A549 treated with Mapracorat at 1 μM for 4 hours (cell line): ENCODE results near the gene OSCAR. TPM values are rescaled to one million over a fixed set of nuclear protein-coding genes. Genes with fewer than 3 reads are reported as not detected.

ENCODE experiments used
- total RNA-seq: library from RNA; stranded (reverse); fragments of 200-300 nt; extraction: Qiagen RNA extraction; gene quantifications from 5 replicates; pipeline ENCODE4 v1.2.3, GENCODE V29; 2022

OSCAR gene
- total RNA-seq = 0.22 to 0.33 TPM (median 0.30 TPM) in 5 replicates

DNA sequence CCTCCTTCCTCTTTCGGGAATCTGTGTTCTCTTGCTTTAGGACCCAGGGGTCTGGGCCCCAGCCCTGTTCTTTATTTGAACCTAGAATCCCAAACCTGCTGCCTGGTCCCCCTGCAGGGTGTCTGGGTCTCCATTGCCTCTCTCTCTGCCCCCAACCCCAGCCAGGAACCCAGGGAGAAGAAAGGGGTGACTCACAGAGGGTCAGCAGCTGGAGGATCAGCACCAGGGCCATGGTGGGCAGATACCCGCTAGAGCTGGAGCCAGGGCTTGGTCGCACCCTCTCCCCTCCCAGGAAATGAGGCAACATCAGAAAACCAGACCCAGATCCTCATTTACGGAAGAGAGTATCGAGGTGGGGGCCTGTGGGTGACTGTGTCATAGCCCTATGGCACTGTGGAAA is at the start of gene OSCAR:
TSS of gene OSCAR (minus strand) at position 243 of the 400 bp plus-strand sequence. CDS start at position 232, 11 bp downstream.

GRCh38 chr19:54137699-54138488 is 37.3 kb upstream of the OSCAR start, which contains the start of gene CNOT3:
Gene CNOT3 (plus strand): TSS chr19:54137762. CDS start chr19:54142979, 5,217 bp downstream.

DNA sequence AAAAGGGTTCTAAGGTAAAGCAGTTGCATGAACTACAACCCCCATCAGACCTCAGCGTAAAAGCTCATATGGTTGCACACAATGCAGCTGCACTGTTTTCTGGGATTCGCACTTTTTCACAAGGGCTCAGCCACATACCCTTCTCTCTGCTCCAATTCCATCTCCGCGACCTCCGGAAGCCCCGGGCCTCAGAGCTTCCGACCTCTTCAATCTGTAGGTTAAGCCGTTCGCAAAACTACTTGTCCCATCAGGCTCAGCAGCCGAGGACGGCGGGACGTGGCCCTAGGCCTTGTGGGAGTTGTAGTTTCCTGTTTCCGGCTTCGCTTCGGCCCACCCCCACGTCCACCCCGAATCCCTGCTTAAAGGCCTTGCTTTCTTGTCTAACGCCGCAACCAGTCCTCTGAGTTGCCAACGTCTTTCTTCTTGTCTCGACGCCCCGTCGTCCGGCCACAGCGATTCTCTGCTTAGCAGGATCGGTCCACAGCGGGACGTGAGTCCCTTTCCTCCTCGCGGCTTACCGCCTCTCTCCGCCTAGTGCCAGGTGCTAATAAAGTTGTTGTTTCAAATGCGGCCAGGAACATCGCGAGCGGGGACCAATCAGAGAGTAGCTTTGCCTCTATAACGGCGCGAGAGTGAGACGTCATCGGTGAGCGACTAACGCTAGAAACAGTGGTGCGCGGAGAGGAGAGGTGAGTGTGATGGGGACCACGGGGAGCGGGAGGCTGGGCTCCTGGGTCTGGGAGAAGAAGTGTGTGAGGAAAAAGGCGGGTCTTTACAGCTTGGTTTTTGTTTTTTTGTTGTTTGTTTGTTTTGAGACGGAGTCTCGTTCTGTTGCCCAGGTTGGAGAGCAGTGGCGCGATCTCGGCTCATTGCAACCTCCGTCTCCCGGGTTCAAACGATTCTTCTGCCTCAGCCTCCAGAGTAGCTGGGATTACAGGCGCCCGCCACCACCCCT is 14.8 kb upstream of the OSCAR start, which contains the start of the genes PRPF31 and TFPT:
TSS of gene PRPF31 (plus strand) at position 646 of the 955 bp plus-strand sequence. CDS start 2,525 bp downstream, outside the sequence.
TSS of gene TFPT (minus strand) at position 549 of the 955 bp plus-strand sequence. CDS start at position 161, 388 bp downstream.

GRCh38 chr19:54102421-54103169 is 2.0 kb upstream of the OSCAR start, which contains the start of gene NDUFA3:
Gene NDUFA3 (plus strand): TSS chr19:54102855. CDS start chr19:54102879, 24 bp downstream.

GRCh38 chr19:54081032-54081431 is 19.6 kb downstream of the OSCAR start, which contains the start of gene TARM1:
Gene TARM1 (minus strand): TSS chr19:54081365. CDS start chr19:54081340, 25 bp downstream.

GRCh38 chr19:54063350-54064116 is 37.1 kb downstream of the OSCAR start, which contains the start of gene VSTM1:
Gene VSTM1 (minus strand): TSS chr19:54063897. CDS start chr19:54063777, 120 bp downstream.

Other genes with a start within 250 kb of the OSCAR start
- gene MYADM, start 232.9 kb downstream of the OSCAR start, total RNA-seq = 219 to 339 TPM (median 280 TPM) in 5 replicates
- gene PRKCG, start 218.6 kb downstream of the OSCAR start, total RNA-seq = 3.8 to 7.2 TPM (median 6.5 TPM) in 5 replicates
- gene CACNG7, start 191.5 kb downstream of the OSCAR start, total RNA-seq = 5.5 to 9.3 TPM (median 8.6 TPM) in 5 replicates
- 0.73 to 1.2 TPM (median 0.93 TPM) in 5 replicates for gene CACNG8, start 137.9 kb downstream of the OSCAR start, total RNA-seq
- 9.3 to 13.4 TPM (median 12.4 TPM) in 5 replicates for gene CACNG6, start 109.2 kb downstream of the OSCAR start, total RNA-seq
- 0.52 to 0.83 TPM (median 0.57 TPM) in 4 of 5 replicates, not detected in the other for gene VSTM1, start 36.9 kb downstream of the OSCAR start, total RNA-seq
- not detected in 5 replicates for gene TARM1, start 19.4 kb downstream of the OSCAR start, total RNA-seq
- gene NDUFA3, start 2.1 kb upstream of the OSCAR start, total RNA-seq = 208 to 255 TPM (median 222 TPM) in 5 replicates
- 19.7 to 25.6 TPM (median 21.8 TPM) in 5 replicates for gene TFPT, start 14.9 kb upstream of the OSCAR start, total RNA-seq
- 107 to 118 TPM (median 115 TPM) in 5 replicates for gene PRPF31, start 15.0 kb upstream of the OSCAR start, total RNA-seq
- 52.7 to 66.3 TPM (median 62.4 TPM) in 5 replicates for gene CNOT3, start 37.0 kb upstream of the OSCAR start, total RNA-seq
- gene LENG1, start 58.9 kb upstream of the OSCAR start, total RNA-seq = 6.6 to 8.4 TPM (median 7.9 TPM) in 5 replicates
- 0.76 to 1.1 TPM (median 0.80 TPM) in 5 replicates for gene TMC4, start 72.4 kb upstream of the OSCAR start, total RNA-seq
- gene MBOAT7, start 88.8 kb upstream of the OSCAR start, total RNA-seq = 111 to 158 TPM (median 145 TPM) in 5 replicates
- 76.6 to 127 TPM (median 124 TPM) in 5 replicates for gene TSEN34, start 90.5 kb upstream of the OSCAR start, total RNA-seq
- gene RPS9, start 100.1 kb upstream of the OSCAR start, total RNA-seq = 2,104 to 2,641 TPM (median 2,212 TPM) in 5 replicates
- 0.11 to 0.20 TPM (median 0.15 TPM) in 5 replicates for gene LILRB3, start 122.2 kb upstream of the OSCAR start, total RNA-seq
- gene LILRA6, start 142.0 kb upstream of the OSCAR start, total RNA-seq = 0.08 to 0.09 TPM in 2 of 5 replicates, not detected in the others
- gene LILRB5, start 156.5 kb upstream of the OSCAR start, total RNA-seq = not detected in 5 replicates
- gene LILRB2, start 180.3 kb upstream of the OSCAR start, total RNA-seq = 0.05 to 0.26 TPM (median 0.11 TPM) in 5 replicates
- gene LILRA5, start 212.4 kb upstream of the OSCAR start, total RNA-seq = not detected in 5 replicates
- not detected in 5 replicates for gene LILRA4, start 238.4 kb upstream of the OSCAR start, total RNA-seq